Activated CD4-positive, alpha-beta T cell treated with anti-CD3 and anti-CD28 coated beads for 24 hours (primary cell): ENCODE data around the gene ZCCHC14.
A peak's percentile ranks its signal among the peaks of the same experiment; 100 is the strongest.

Experiments used
- DNase-seq, 2 donors: peaks; one replicate each; pipeline ENCODE4 v3.0.0-alpha.2; 2020; ENCODE audit warnings: low read depth in 2 of 2

The ZCCHC14 gene

GRCh38 chr16:87492721-87493607, at the start of gene ZCCHC14:
Gene ZCCHC14, minus strand, starts transcription at chr16:87493024. Its CDS starts 786 bp downstream, at chr16:87492238.
- DNase-seq, result peak; percentile 99 to 100

- no peak for DNase-seq
Observed at GRCh38 chr16:87541872-87542234, 49.0 kb upstream of the ZCCHC14 start.

- no peak for DNase-seq
Observed at GRCh38 chr16:87541147-87541871, 48.5 kb upstream of the ZCCHC14 start.

GRCh38 chr16:87540897-87541146, 48.0 kb upstream of the ZCCHC14 start:
- no peak for DNase-seq

GRCh38 chr16:87540072-87540896, 47.5 kb upstream of the ZCCHC14 start:
- DNase-seq, result no peak

- DNase-seq, result no peak
Observed at GRCh38 chr16:87539113-87539512, 46.3 kb upstream of the ZCCHC14 start.

GRCh38 chr16:87538594-87538993, 45.8 kb upstream of the ZCCHC14 start:
- DNase-seq, result no peak

- no peak for DNase-seq
Observed at GRCh38 chr16:87538160-87538559, 45.3 kb upstream of the ZCCHC14 start.

- DNase-seq, result no peak
Observed at GRCh38 chr16:87536795-87537142, 43.9 kb upstream of the ZCCHC14 start.

- no peak for DNase-seq
Observed at GRCh38 chr16:87535855-87536794, 43.3 kb upstream of the ZCCHC14 start.

- DNase-seq, result no peak
Observed at GRCh38 chr16:87535457-87535854, 42.6 kb upstream of the ZCCHC14 start.

GRCh38 chr16:87534751-87535150, 41.9 kb upstream of the ZCCHC14 start:
- DNase-seq, result no peak

- DNase-seq, result no peak
Observed at GRCh38 chr16:87534030-87534653, 41.3 kb upstream of the ZCCHC14 start.

GRCh38 chr16:87533061-87533460, 40.2 kb upstream of the ZCCHC14 start:
- no peak for DNase-seq

GRCh38 chr16:87531418-87531817, 38.6 kb upstream of the ZCCHC14 start:
- DNase-seq, result no peak

GRCh38 chr16:87528690-87529579, 36.1 kb upstream of the ZCCHC14 start:
- no peak for DNase-seq

- DNase-seq, result no peak
Observed at GRCh38 chr16:87527055-87527724, 34.4 kb upstream of the ZCCHC14 start.

- no peak for DNase-seq
Observed at GRCh38 chr16:87526238-87526947, 33.6 kb upstream of the ZCCHC14 start.

GRCh38 chr16:87525352-87525751, 32.5 kb upstream of the ZCCHC14 start:
- DNase-seq, result no peak
